ENCODE results near the gene CPEB4.
A peak's percentile ranks its signal among the peaks of the same experiment; 100 is the strongest.

CPEB4 gene

GRCh38 chr5:173887610-173888472 lies at the start of gene CPEB4:
Gene CPEB4, plus strand, starts transcription at chr5:173888349. Its CDS starts 1,385 bp downstream, at chr5:173889734.
- TF ChIP-seq POLR2A (IDR thresholded peaks at IDR 0.05; ENCODE audit: low read depth, low read length), result peak; percentile 96
- peak; percentile 94 for FAIRE-seq
- peak; percentile 98 for DNase-seq (ENCODE audit: insufficient read length, low spot score)

- no peak for TF ChIP-seq POLR2A (IDR thresholded peaks at IDR 0.05; ENCODE audit: low read depth, low read length)
- FAIRE-seq (no peak), DNase-seq (ENCODE audit: insufficient read length, low spot score) (no peak)
Measured at GRCh38 chr5:173839117-173839713, 48.9 kb upstream of the CPEB4 start.

GRCh38 chr5:173840111-173840983 lies 47.8 kb upstream of the CPEB4 start:
- no peak for TF ChIP-seq POLR2A (IDR thresholded peaks at IDR 0.05; ENCODE audit: low read depth, low read length)
- no peak for DNase-seq (ENCODE audit: insufficient read length, low spot score)
- FAIRE-seq, result no peak

- FAIRE-seq (no peak), DNase-seq (ENCODE audit: insufficient read length, low spot score) (no peak)
- TF ChIP-seq POLR2A (IDR thresholded peaks at IDR 0.05; ENCODE audit: low read depth, low read length), result no peak
Measured at GRCh38 chr5:173841710-173842109, 46.4 kb upstream of the CPEB4 start.

GRCh38 chr5:173843794-173844193 lies 44.4 kb upstream of the CPEB4 start:
- no peak for TF ChIP-seq POLR2A (IDR thresholded peaks at IDR 0.05; ENCODE audit: low read depth, low read length)
- no peak for FAIRE-seq
- no peak for DNase-seq (ENCODE audit: insufficient read length, low spot score)

GRCh38 chr5:173845321-173845720 lies 42.8 kb upstream of the CPEB4 start:
- no peak for TF ChIP-seq POLR2A (IDR thresholded peaks at IDR 0.05; ENCODE audit: low read depth, low read length)
- no peak for DNase-seq (ENCODE audit: insufficient read length, low spot score)
- FAIRE-seq, result no peak

- no peak for TF ChIP-seq POLR2A (IDR thresholded peaks at IDR 0.05; ENCODE audit: low read depth, low read length)
- FAIRE-seq (no peak), DNase-seq (ENCODE audit: insufficient read length, low spot score) (no peak)
Measured at GRCh38 chr5:173846929-173847501, 41.1 kb upstream of the CPEB4 start.

GRCh38 chr5:173848986-173849596 lies 39.1 kb upstream of the CPEB4 start:
- DNase-seq (ENCODE audit: insufficient read length, low spot score), result no peak
- no peak for FAIRE-seq
- no peak for TF ChIP-seq POLR2A (IDR thresholded peaks at IDR 0.05; ENCODE audit: low read depth, low read length)

GRCh38 chr5:173849908-173850307 lies 38.2 kb upstream of the CPEB4 start:
- no peak for FAIRE-seq
- no peak for DNase-seq (ENCODE audit: insufficient read length, low spot score)
- TF ChIP-seq POLR2A (IDR thresholded peaks at IDR 0.05; ENCODE audit: low read depth, low read length), result no peak

GRCh38 chr5:173850659-173851058 lies 37.5 kb upstream of the CPEB4 start:
- TF ChIP-seq POLR2A (IDR thresholded peaks at IDR 0.05; ENCODE audit: low read depth, low read length), result no peak
- no peak for FAIRE-seq
- no peak for DNase-seq (ENCODE audit: insufficient read length, low spot score)

GRCh38 chr5:173851595-173852243 lies 36.4 kb upstream of the CPEB4 start:
- DNase-seq (ENCODE audit: insufficient read length, low spot score) (no peak), FAIRE-seq (no peak)
- TF ChIP-seq POLR2A (IDR thresholded peaks at IDR 0.05; ENCODE audit: low read depth, low read length), result no peak

GRCh38 chr5:173852790-173853359 lies 35.3 kb upstream of the CPEB4 start:
- DNase-seq (ENCODE audit: insufficient read length, low spot score) (no peak), FAIRE-seq (no peak)
- TF ChIP-seq POLR2A (IDR thresholded peaks at IDR 0.05; ENCODE audit: low read depth, low read length), result no peak
